Panc1 (cell line): Measurements from ENCODE around the gene TIGIT. TPM values are rescaled to one million over a fixed set of nuclear protein-coding genes. Genes with fewer than 3 reads are reported as not detected.

Source experiments
- ATAC-seq: fragments of 200-7000 bp; cut with Tn5 transposase; 2 replicates; pipeline ENCODE4 v1.9.1; 2020; ENCODE audit warnings: mild to moderate bottlenecking, moderate library complexity
- BruUV-seq: library from RNA; stranded (reverse); fragments of 400-500 nt; replicated peaks from 2 replicates; lab custom pipeline; 2021; lab: Mats Ljungman, UMichigan
- CTCF ChIA-PET: fragments of 300-600 bp; sonication (Branson Sonifier 250); formaldehyde crosslinking; loops from one replicate; lab custom pipeline; 2022; ENCODE audit warnings: antibody characterized with exemption; lab: Charles Lee
- POLR2A ChIA-PET: fragments of 300-600 bp; sonication (Branson Sonifier 250); formaldehyde crosslinking; loops from one replicate; lab custom pipeline; 2022; ENCODE audit warnings: antibody characterized with exemption; lab: Charles Lee
- DNase-seq: peaks from one replicate; pipeline ENCODE4 v3.0.0-alpha.2; 2010; ENCODE audit warnings: low read depth, low spot score
- H3K27ac ChIP-seq: 2 replicates; pipeline ENCODE4 v1.5.1; 2011; ENCODE audit warnings: mild to moderate bottlenecking, low read length, inconsistent platforms
- H3K27me3 ChIP-seq: fragments of 200-500 bp; sonication (Bioruptor generic); 2 replicates; pipeline ENCODE4 v1.6.0; 2014; ENCODE audit warnings: low read length, inconsistent platforms; ENCODE audit not compliant: control insufficient read depth, insufficient read depth
- H3K36me3 ChIP-seq: fragments of 200-500 bp; sonication (Bioruptor generic); 2 replicates; pipeline ENCODE4 v1.5.1; 2014; ENCODE audit warnings: inconsistent platforms, mild to moderate bottlenecking, low read length, moderate library complexity; ENCODE audit not compliant: control insufficient read depth, insufficient read depth
- H3K4me1 ChIP-seq: 2 replicates; pipeline ENCODE4 v1.5.1; 2011; ENCODE audit warnings: inconsistent platforms, mild to moderate bottlenecking, low read length, moderate library complexity; ENCODE audit not compliant: control insufficient read depth, insufficient read depth
- H3K4me3 ChIP-seq, 2 experiments: 2 replicates each; pipeline ENCODE4 v1.5.1; 2011 to 2012; ENCODE audit warnings: low read depth in 2 of 2, low read length in 2 of 2, mild to moderate bottlenecking in 2 of 2, inconsistent platforms in 1 of 2, moderate library complexity in 1 of 2
- H3K9me3 ChIP-seq: fragments of 200-500 bp; sonication (Bioruptor generic); 2 replicates; pipeline ENCODE4 v1.5.1; 2014; ENCODE audit warnings: low read depth, mild to moderate bottlenecking, inconsistent platforms, low read length, moderate library complexity; ENCODE audit not compliant: control insufficient read depth, insufficient read depth
- POLR2AphosphoS5 ChIP-seq: IDR thresholded peaks from 2 replicates; pipeline ENCODE4 v1.6.1; 2012; ENCODE audit warnings: mild to moderate bottlenecking, low read depth, low read length, moderate library complexity
- REST ChIP-seq, 2 experiments: IDR thresholded peaks; 2 replicates each; pipeline ENCODE4 v1.6.1; 2011 to 2012; ENCODE audit warnings: low read depth in 2 of 2, control low read depth in 1 of 2, low read length in 1 of 2, mild to moderate bottlenecking in 1 of 2, moderate library complexity in 1 of 2; ENCODE audit not compliant: insufficient read depth in 1 of 2
- SIN3A ChIP-seq: IDR thresholded peaks from 2 replicates; pipeline ENCODE4 v1.6.1; 2012; ENCODE audit warnings: low read depth, mild to moderate bottlenecking, low read length, moderate library complexity, borderline replicate concordance; ENCODE audit not compliant: insufficient read depth
- TCF7L2 ChIP-seq: IDR thresholded peaks from 2 replicates; pipeline ENCODE4 v1.6.1; 2011; ENCODE audit warnings: mild to moderate bottlenecking, low read depth, low read length, inconsistent platforms
- in situ Hi-C: cut with HindIII; loops from 2 replicates; pipeline ENCODE4 v1.10.0; 2016; ENCODE audit warnings: low sequenced_read_pairs, low pct_unique_long_range_greater_than_20kb
- intact Hi-C: fragments of 100-400 bp; cut with micrococcal nuclease; formaldehyde crosslinking; loops from one replicate; pipeline ENCODE4 v1.10.0; 2022; ENCODE audit not compliant: unreplicated experiment
- total RNA-seq: library from RNA; stranded (reverse); gene quantifications from one replicate; pipeline ENCODE4 v1.2.1, GENCODE V29; 2021; ENCODE audit not compliant: unreplicated experiment
- TF ChIP-seq, protein P1 (sequence below): fragments of 450-650 bp; IDR thresholded peaks from 2 replicates; pipeline ENCODE4 v1.5.1; 2017; ENCODE audit warnings: mild to moderate bottlenecking

Gene TIGIT
- total RNA-seq, 1 experiment from 2014 or later, result not detected

GRCh38 chr3:114308830-114309229, 15.0 kb downstream of the TIGIT start:
- BruUV-seq, result no TSS peak
- ChIA-PET CTCF (no interaction called here), POLR2A (no interaction called here)
- no peak for DNase-seq
- no peak overlapping the region for H3K27ac ChIP-seq
- TF ChIP-seq REST (IDR thresholded peaks at IDR 0.05; ENCODE audit: insufficient read depth in 1 of 2, low read depth in 2 of 2, low read length in 1 of 2) (no peak), TCF7L2 (no peak), POLR2AphosphoS5 (no peak), SIN3A (no peak)
- TF ChIP-seq, protein P1, sequence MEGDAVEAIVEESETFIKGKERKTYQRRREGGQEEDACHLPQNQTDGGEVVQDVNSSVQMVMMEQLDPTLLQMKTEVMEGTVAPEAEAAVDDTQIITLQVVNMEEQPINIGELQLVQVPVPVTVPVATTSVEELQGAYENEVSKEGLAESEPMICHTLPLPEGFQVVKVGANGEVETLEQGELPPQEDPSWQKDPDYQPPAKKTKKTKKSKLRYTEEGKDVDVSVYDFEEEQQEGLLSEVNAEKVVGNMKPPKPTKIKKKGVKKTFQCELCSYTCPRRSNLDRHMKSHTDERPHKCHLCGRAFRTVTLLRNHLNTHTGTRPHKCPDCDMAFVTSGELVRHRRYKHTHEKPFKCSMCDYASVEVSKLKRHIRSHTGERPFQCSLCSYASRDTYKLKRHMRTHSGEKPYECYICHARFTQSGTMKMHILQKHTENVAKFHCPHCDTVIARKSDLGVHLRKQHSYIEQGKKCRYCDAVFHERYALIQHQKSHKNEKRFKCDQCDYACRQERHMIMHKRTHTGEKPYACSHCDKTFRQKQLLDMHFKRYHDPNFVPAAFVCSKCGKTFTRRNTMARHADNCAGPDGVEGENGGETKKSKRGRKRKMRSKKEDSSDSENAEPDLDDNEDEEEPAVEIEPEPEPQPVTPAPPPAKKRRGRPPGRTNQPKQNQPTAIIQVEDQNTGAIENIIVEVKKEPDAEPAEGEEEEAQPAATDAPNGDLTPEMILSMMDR, result no peak
- no peaks in the 10 kb centered on the region for H3K27me3 ChIP-seq
- H3K4me1 ChIP-seq, result no peaks in the 10 kb centered on the region
- H3K4me3 ChIP-seq, result no peak overlapping the region
- in situ Hi-C loops, result no loop called here
- H3K9me3 ChIP-seq, result no peaks in the 10 kb centered on the region
- no peak for ATAC-seq
- no peaks in the 10 kb centered on the region for H3K36me3 ChIP-seq
- intact Hi-C loops, result no loop called here

DNA sequence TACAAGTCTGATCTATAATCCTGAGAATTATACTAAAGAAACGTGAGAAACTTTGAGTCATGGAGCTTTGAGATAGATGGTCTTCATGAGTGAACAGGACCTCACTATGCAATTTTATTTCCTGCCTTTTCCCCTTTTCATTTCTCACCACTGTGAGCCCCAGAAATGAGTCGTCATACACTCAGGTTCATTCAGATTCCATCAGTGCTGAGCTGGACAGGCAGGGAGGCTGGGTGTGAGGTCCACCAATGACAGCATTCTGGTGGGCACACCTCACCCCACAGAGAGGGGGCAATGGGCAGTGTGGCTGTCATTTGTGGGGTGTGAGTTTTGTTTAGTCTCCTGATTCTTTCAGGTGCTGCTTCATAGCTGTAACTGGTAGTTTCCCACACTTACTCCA, 16.9 kb downstream of the TIGIT start:
- Histone ChIP-seq H3K4me3 (no peak overlapping the region), H3K27me3 (no peaks in the 10 kb centered on the region), H3K9me3 (no peaks in the 10 kb centered on the region), H3K4me1 (no peaks in the 10 kb centered on the region), H3K27ac (no peak overlapping the region), H3K36me3 (no peaks in the 10 kb centered on the region)
- ATAC-seq, result no peak
- TF ChIP-seq POLR2AphosphoS5 (no peak), SIN3A (no peak)
- TF ChIP-seq, protein P1, result no peak
- BruUV-seq, result no TSS peak
- DNase-seq, result no peak
- ChIA-PET CTCF (no interaction called here), POLR2A (no interaction called here)
- in situ Hi-C loops (no loop called here), intact Hi-C loops (no loop called here)
